B cell (primary cell): ENCODE results near the gene CLASRP. TPM values are rescaled to one million over a fixed set of nuclear protein-coding genes. Genes with fewer than 3 reads are reported as not detected.

ENCODE experiments used
- ATAC-seq: fragments of 200-7000 bp; cut with Tn5 transposase; one replicate; pipeline ENCODE4 v1.10.0; 2021; ENCODE audit warnings: low read depth, mild to moderate bottlenecking, moderate number of reproducible peaks, moderate library complexity
- CTCF ChIA-PET: fragments of 350-600 bp; sonication (Branson Sonifier 250); formaldehyde crosslinking; loops from one replicate; lab custom pipeline; 2021; ENCODE audit warnings: antibody characterized with exemption, inconsistent platforms; lab: Charles Lee
- POLR2A ChIA-PET: fragments of 350-600 bp; sonication (Branson Sonifier 250); formaldehyde crosslinking; loops from one replicate; lab custom pipeline; 2021; ENCODE audit warnings: antibody characterized with exemption; lab: Charles Lee
- DNase-seq: peaks from one replicate; pipeline ENCODE4 v3.0.0; 2013
- H2AFZ ChIP-seq: 2 replicates; pipeline ENCODE4 v1.6.1; 2012; ENCODE audit warnings: mild to moderate bottlenecking, low read depth, low read length; ENCODE audit not compliant: insufficient read depth, poor library complexity, severe bottlenecking
- H3K27ac ChIP-seq, 2 donors: 1 replicate in 1 of 2; 2 replicates in 1 of 2; pipeline ENCODE4 v1.5.1; 2012 to 2013; ENCODE audit warnings: low read length in 2 of 2, mild to moderate bottlenecking in 2 of 2, moderate library complexity in 1 of 2
- H3K27me3 ChIP-seq, 4 experiments: fragments of 200-600 bp in 1 of 4; sonication (generic) in 1 of 4; replicated peaks in 1 of 4; 1 replicate in 2 of 4; 2 replicates in 2 of 4; pipeline versions ENCODE4 v1.6.1 to v1.7.0; 2013 to 2016; ENCODE audit warnings: low read length in 3 of 4, mild to moderate bottlenecking in 2 of 4, mixed read lengths in 1 of 4, moderate library complexity in 1 of 4; ENCODE audit not compliant: insufficient read depth in 4 of 4, control insufficient read depth in 3 of 4; ENCODE audit errors: control extremely low read depth in 1 of 4
- H3K36me3 ChIP-seq, 2 experiments: replicated peaks in 1 of 2; 1 replicate in 1 of 2; 2 replicates in 1 of 2; pipeline versions ENCODE4 v1.6.1 to v1.7.1; 2013; ENCODE audit warnings: low read length in 1 of 2; ENCODE audit not compliant: insufficient read depth in 2 of 2, control insufficient read depth in 1 of 2; ENCODE audit errors: control extremely low read depth in 1 of 2, extremely low read depth in 1 of 2
- H3K4me1 ChIP-seq, 2 donors: fragments of 200-600 bp in 1 of 2; sonication (generic) in 1 of 2; 1 replicate in 1 of 2; 2 replicates in 1 of 2; pipeline versions ENCODE4 v1.5.1 to v1.6.1; 2013 to 2017; ENCODE audit warnings: low read length in 2 of 2; ENCODE audit not compliant: control insufficient read depth in 2 of 2, insufficient read depth in 2 of 2
- H3K4me2 ChIP-seq: replicated peaks from 2 replicates; pipeline ENCODE3; 2012; ENCODE audit warnings: mild to moderate bottlenecking, low read depth, low read length; ENCODE audit not compliant: poor library complexity, severe bottlenecking
- H3K4me3 ChIP-seq, 5 experiments: fragments of 200-600 bp in 1 of 5; sonication (generic) in 1 of 5; 1 replicate in 3 of 5; 2 replicates in 2 of 5; pipeline versions ENCODE4 v1.5.1 to v1.7.0; 2011 to 2016; ENCODE audit warnings: low read length in 4 of 5, mild to moderate bottlenecking in 4 of 5, low read depth in 2 of 5, control low read depth in 1 of 5, moderate library complexity in 1 of 5; ENCODE audit not compliant: insufficient read depth in 1 of 5; ENCODE audit errors: control extremely low read depth in 1 of 5, extremely low read depth in 1 of 5
- H3K79me2 ChIP-seq: fragments of 200-600 bp; sonication (generic); one replicate; pipeline ENCODE4 v1.6.0; 2016; ENCODE audit warnings: low read length; ENCODE audit not compliant: control insufficient read depth, insufficient read depth
- H3K9ac ChIP-seq: fragments of 200-600 bp; sonication (generic); 2 replicates; pipeline ENCODE4 v1.6.1; 2017; ENCODE audit warnings: mild to moderate bottlenecking, low read length, moderate library complexity
- H3K9me3 ChIP-seq, 3 donors: one replicate each; pipeline versions ENCODE4 v1.6.1 to v1.7.1; 2013; ENCODE audit warnings: low read length in 2 of 3; ENCODE audit not compliant: control insufficient read depth in 2 of 3, insufficient read depth in 1 of 3; ENCODE audit errors: control extremely low read depth in 1 of 3
- H4K20me1 ChIP-seq: 2 replicates; pipeline ENCODE4 v1.6.0; 2012; ENCODE audit warnings: mild to moderate bottlenecking, low read length; ENCODE audit not compliant: insufficient read depth, control insufficient read depth, poor library complexity, severe bottlenecking
- H3K27ac Mint-ChIP-seq: one replicate; pipeline ENCODE4 v1.8.0; 2021; ENCODE audit warnings: mixed read lengths
- H3K27me3 Mint-ChIP-seq: one replicate; pipeline ENCODE4 v1.8.0; 2021; ENCODE audit warnings: mixed read lengths
- H3K4me1 Mint-ChIP-seq: one replicate; pipeline ENCODE4 v1.8.0; 2021; ENCODE audit warnings: mixed read lengths
- H3K4me3 Mint-ChIP-seq: one replicate; pipeline ENCODE4 v1.8.0; 2021; ENCODE audit warnings: mixed read lengths
- H3K9me3 Mint-ChIP-seq: one replicate; pipeline ENCODE4 v1.8.0; 2022; ENCODE audit warnings: mixed read lengths; ENCODE audit not compliant: insufficient read depth
- EZH2 ChIP-seq: IDR thresholded peaks from 2 replicates; pipeline ENCODE4 v1.6.1; 2012; ENCODE audit warnings: borderline replicate concordance, low read depth, mild to moderate bottlenecking, moderate library complexity, low read length; ENCODE audit not compliant: insufficient read depth, poor library complexity, severe bottlenecking
- WGBS: methylation state at CpG from one replicate; pipeline ENCODE4 v1.1.5; 2013; ENCODE audit warnings: missing lambda C conversion rate; ENCODE audit not compliant: insufficient coverage; 5-methylcytosine and 5-hydroxymethylcytosine counted together
- intact Hi-C: fragments of 100-400 bp; cut with micrococcal nuclease; formaldehyde crosslinking; loops from one replicate; pipeline ENCODE4 v1.10.0; 2022
- polyA plus RNA-seq: library from polyadenylated mRNA; depleted of rRNA; stranded (reverse); fragments of >200 nt; gene quantifications from 2 replicates; pipeline ENCODE4 v1.2.3, GENCODE V29; 2012
- total RNA-seq, 2 donors: library from RNA; stranded (reverse); fragments of 120-200 nt in 1 of 2; gene quantifications; 1 replicate in 1 of 2; 2 replicates in 1 of 2; pipeline versions ENCODE4 v1.2.3 to v1.2.4, GENCODE V29; 2013 to 2022
- TF ChIP-seq, protein P1 (sequence below): fragments of 200-600 bp; IDR thresholded peaks from one replicate; pipeline ENCODE4 v1.8.0; 2022; ENCODE audit warnings: antibody characterized with exemption, mild to moderate bottlenecking

The CLASRP gene
- total and polyA plus RNA-seq, 2 donors (not counting 1 experiment from before 2014, with no cell fraction given), result 234 to 285 TPM

DNA sequence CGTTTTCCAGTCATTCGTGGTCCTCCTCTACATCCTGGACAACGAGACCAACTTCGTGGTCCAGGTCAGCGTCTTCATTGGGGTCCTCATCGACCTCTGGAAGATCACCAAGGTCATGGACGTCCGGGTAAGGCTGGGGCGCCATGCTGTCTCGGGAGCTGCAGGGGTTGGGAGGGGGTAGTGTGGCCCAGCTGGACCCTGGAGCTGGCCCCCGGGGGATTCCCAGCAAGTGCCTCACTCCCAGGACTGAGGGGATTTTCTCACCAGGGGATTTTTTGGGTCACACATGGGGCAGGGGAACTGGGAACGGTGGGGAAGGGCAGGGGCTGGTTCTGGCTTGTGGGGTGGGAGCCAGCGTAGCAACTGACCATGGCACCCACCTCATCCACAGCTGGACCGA, 48.4 kb upstream of the CLASRP start:
- Histone ChIP-seq H3K9me3 (no peaks in the 10 kb centered on the region), H4K20me1 (no peaks in the 10 kb centered on the region), H3K79me2 (peaks cover under 1% of the 10 kb centered on the region), H3K27ac (no peak overlapping the region), H3K4me1 (no peaks in the 10 kb centered on the region), H2AFZ (no peak overlapping the region), H3K4me2 (no peak overlapping the region), H3K27me3 (no peaks in the 10 kb centered on the region), H3K4me3 (no peak overlapping the region), H3K36me3 (peaks cover 0 to 54% of the 10 kb centered on the region in 2 experiments), H3K9ac (no peak overlapping the region)
- Mint-ChIP-seq H3K27me3 (no peaks in the 10 kb centered on the region), H3K9me3 (no peaks in the 10 kb centered on the region), H3K4me3 (no peak overlapping the region), H3K27ac (no peak overlapping the region), H3K4me1 (peaks cover 7% of the 10 kb centered on the region)
- ATAC-seq (no peak), DNase-seq (no peak)
- TF ChIP-seq, protein P1, sequence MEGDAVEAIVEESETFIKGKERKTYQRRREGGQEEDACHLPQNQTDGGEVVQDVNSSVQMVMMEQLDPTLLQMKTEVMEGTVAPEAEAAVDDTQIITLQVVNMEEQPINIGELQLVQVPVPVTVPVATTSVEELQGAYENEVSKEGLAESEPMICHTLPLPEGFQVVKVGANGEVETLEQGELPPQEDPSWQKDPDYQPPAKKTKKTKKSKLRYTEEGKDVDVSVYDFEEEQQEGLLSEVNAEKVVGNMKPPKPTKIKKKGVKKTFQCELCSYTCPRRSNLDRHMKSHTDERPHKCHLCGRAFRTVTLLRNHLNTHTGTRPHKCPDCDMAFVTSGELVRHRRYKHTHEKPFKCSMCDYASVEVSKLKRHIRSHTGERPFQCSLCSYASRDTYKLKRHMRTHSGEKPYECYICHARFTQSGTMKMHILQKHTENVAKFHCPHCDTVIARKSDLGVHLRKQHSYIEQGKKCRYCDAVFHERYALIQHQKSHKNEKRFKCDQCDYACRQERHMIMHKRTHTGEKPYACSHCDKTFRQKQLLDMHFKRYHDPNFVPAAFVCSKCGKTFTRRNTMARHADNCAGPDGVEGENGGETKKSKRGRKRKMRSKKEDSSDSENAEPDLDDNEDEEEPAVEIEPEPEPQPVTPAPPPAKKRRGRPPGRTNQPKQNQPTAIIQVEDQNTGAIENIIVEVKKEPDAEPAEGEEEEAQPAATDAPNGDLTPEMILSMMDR, result no peak
- no peak for TF ChIP-seq EZH2
- 94% methylated on average over 8 of the region's 14 CpGs for WGBS
- ChIA-PET CTCF (interaction anchor here (1.4 to 6.0 kb wide), 3 partner anchors 50 to 69 kb away, joined by 4 to 97 read pairs (median 21); partner anchors contain the start of gene CLASRP), POLR2A (interaction anchor here (1.1 to 1.5 kb wide), 2 partner anchors 11 to 147 kb away, joined by 5 to 6 read pairs; no protein-coding TSS in a partner anchor)
- intact Hi-C loops, result no loop called here

DNA sequence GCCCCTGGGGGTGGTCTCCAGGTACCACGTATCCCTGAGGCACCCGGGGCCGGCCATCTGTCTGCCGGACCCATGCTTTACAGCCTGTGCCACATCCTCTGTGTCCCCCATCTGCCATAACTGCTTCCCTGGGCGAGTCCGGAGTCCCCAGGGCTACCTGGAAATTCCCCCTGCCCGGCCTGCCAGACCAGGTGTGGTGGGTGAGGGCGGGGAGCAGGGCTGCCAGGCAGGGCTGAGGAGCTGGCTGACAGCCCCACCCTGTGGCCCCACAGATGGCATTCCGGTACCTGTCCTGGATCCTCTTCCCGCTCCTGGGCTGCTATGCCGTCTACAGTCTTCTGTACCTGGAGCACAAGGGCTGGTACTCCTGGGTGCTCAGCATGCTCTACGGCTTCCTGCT, 47.9 kb upstream of the CLASRP start:
- H3K27me3 Mint-ChIP-seq, result no peaks in the 10 kb centered on the region
- TF ChIP-seq, protein P1, result no peak
- no peak for TF ChIP-seq EZH2
- H4K20me1 ChIP-seq, result no peaks in the 10 kb centered on the region
- POLR2A ChIA-PET, result interaction anchor here (0.6 to 1.5 kb wide), 3 partner anchors 11 to 489 kb away, joined by 3 to 6 read pairs (median 5); no protein-coding TSS in a partner anchor
- no peak overlapping the region for H3K4me2 ChIP-seq
- H3K9me3 ChIP-seq, result no peaks in the 10 kb centered on the region
- CTCF ChIA-PET, result interaction anchor here (1.4 to 3.2 kb wide), 2 partner anchors 49 to 69 kb away, joined by 4 to 21 read pairs; partner anchors contain the start of gene CLASRP
- DNase-seq (no peak), ATAC-seq (no peak)
- H3K4me3 Mint-ChIP-seq, result no peak overlapping the region
- no peaks in the 10 kb centered on the region for H3K79me2 ChIP-seq
- H3K27ac Mint-ChIP-seq, result no peak overlapping the region
- WGBS, result 87% methylated on average over 9 of the region's 12 CpGs
- H3K4me1 Mint-ChIP-seq, result peaks cover 7% of the 10 kb centered on the region
- no peak overlapping the region for H3K4me3 ChIP-seq
- intact Hi-C loops, result no loop called here
- H3K36me3 ChIP-seq, result peaks cover 0 to 49% of the 10 kb centered on the region in 2 experiments
- no peaks in the 10 kb centered on the region for H3K4me1 ChIP-seq
- no peaks in the 10 kb centered on the region for H3K27me3 ChIP-seq
- H3K9me3 Mint-ChIP-seq, result no peaks in the 10 kb centered on the region
- H2AFZ ChIP-seq, result no peak overlapping the region
- H3K27ac ChIP-seq, result no peak overlapping the region
- H3K9ac ChIP-seq, result no peak overlapping the region
